Breast epithelium (tissue), 3 donors: ENCODE results near the gene COL25A1.

Experiments
- POLR2A ChIP-seq: fragments of 450-650 bp; IDR thresholded peaks from one replicate; pipeline ENCODE4 v1.6.1; 2016; ENCODE audit warnings: antibody characterized with exemption, mild to moderate bottlenecking, moderate library complexity
- POLR2AphosphoS5 ChIP-seq, 3 donors: sonication (generic); formaldehyde crosslinking; IDR thresholded peaks; one replicate each; pipeline ENCODE4 v1.6.1; 2017; ENCODE audit warnings: antibody characterized with exemption in 3 of 3
- TF ChIP-seq, protein P1 (sequence below), 3 donors: fragments of 450-650 bp; IDR thresholded peaks; one replicate each; pipeline ENCODE4 v1.5.1; 2016 to 2017; ENCODE audit warnings: antibody characterized with exemption in 3 of 3, mild to moderate bottlenecking in 3 of 3, moderate library complexity in 3 of 3

DNA sequence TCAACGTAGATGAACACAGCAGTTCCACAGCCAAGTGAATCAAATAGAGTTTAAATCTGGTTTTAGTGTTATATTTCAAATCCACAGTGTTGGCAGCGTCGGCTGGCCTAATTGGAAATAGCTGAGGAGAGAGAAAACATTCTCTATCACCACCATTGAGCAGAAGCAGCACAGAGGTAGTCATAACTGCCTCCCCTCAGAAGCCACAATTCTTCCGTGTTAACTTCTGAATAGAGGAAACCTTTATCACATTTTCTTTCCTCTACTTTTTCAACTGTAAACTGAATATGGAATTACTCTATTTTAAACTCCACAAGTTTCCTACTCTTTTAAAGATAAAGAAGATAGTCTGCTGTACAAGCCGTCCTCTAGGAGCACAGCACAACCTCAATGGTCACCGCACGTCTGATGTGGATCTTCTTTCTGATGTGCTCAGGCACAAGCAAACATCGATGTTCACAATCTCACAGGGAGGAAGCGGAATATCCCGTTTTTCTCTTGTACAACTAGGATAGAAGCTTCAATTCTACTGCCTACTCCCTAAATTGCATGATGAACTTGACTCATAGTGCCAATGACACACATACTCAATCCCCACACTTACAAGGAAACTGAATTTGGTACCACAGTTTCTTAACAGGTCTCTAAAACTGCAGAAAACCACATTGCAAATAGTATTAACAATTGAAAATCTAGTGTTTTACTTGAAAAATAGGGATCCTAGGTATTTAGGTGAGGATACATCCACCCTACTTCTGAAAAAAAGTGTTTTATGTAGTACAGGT lies 321.8 kb downstream of the COL25A1 start:
- TF ChIP-seq, protein P1, sequence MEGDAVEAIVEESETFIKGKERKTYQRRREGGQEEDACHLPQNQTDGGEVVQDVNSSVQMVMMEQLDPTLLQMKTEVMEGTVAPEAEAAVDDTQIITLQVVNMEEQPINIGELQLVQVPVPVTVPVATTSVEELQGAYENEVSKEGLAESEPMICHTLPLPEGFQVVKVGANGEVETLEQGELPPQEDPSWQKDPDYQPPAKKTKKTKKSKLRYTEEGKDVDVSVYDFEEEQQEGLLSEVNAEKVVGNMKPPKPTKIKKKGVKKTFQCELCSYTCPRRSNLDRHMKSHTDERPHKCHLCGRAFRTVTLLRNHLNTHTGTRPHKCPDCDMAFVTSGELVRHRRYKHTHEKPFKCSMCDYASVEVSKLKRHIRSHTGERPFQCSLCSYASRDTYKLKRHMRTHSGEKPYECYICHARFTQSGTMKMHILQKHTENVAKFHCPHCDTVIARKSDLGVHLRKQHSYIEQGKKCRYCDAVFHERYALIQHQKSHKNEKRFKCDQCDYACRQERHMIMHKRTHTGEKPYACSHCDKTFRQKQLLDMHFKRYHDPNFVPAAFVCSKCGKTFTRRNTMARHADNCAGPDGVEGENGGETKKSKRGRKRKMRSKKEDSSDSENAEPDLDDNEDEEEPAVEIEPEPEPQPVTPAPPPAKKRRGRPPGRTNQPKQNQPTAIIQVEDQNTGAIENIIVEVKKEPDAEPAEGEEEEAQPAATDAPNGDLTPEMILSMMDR (IDR thresholded peaks at IDR 0.05): no peak
- TF ChIP-seq POLR2A: no peak
- TF ChIP-seq POLR2AphosphoS5 (IDR thresholded peaks at IDR 0.05): no peak
